ENCODE measurements around the gene HOXC6.

GRCh38 chr12:53980104-53980801 is 48.0 kb upstream of the HOXC6 start:
- TF ChIP-seq CTCF (conservative IDR thresholded peaks at IDR 0.05; ENCODE audit: low read depth, low read length) (no peak), EZH2phosphoT487 (IDR thresholded peaks at IDR 0.05; ENCODE audit: borderline replicate concordance, low read length) (no peak)

Data from PC-3 (cell line).